H9 (cell line): ENCODE results near the gene CABLES2. TPM values are rescaled to one million over a fixed set of nuclear protein-coding genes. Genes with fewer than 3 reads are reported as not detected.

Experiments
- DNase-seq: peaks from one replicate; pipeline ENCODE4 v3.0.0-alpha.2; 2017
- H2AFZ ChIP-seq: one replicate; pipeline ENCODE4 v1.6.1; 2013; ENCODE audit warnings: mild to moderate bottlenecking, low read length, control low read depth, moderate library complexity
- H2AK5ac ChIP-seq: 2 replicates; pipeline ENCODE4 v1.6.1; 2013; ENCODE audit warnings: low read length, control low read depth, mixed read lengths; ENCODE audit not compliant: insufficient read length
- H2BK120ac ChIP-seq: one replicate; pipeline ENCODE4 v1.6.1; 2013; ENCODE audit warnings: low read depth, mild to moderate bottlenecking, low read length, control low read depth, inconsistent platforms; ENCODE audit not compliant: poor library complexity, severe bottlenecking
- H2BK12ac ChIP-seq: 2 replicates; pipeline ENCODE4 v1.6.1; 2013; ENCODE audit warnings: low read length, control low read depth, mixed read lengths, low read depth; ENCODE audit not compliant: insufficient read length
- H2BK15ac ChIP-seq: 2 replicates; pipeline ENCODE4 v1.6.1; 2013; ENCODE audit warnings: low read depth, low read length, control low read depth
- H2BK20ac ChIP-seq: one replicate; pipeline ENCODE4 v1.6.1; 2013; ENCODE audit warnings: low read depth, mild to moderate bottlenecking, low read length, control low read depth, inconsistent platforms; ENCODE audit not compliant: poor library complexity, severe bottlenecking
- H2BK5ac ChIP-seq: 2 replicates; pipeline ENCODE4 v1.6.1; 2013; ENCODE audit warnings: low read length, control low read depth, mixed read lengths; ENCODE audit not compliant: insufficient read length
- H3K14ac ChIP-seq: 2 replicates; pipeline ENCODE4 v1.6.1; 2013; ENCODE audit warnings: low read length, control low read depth; ENCODE audit not compliant: insufficient read depth
- H3K18ac ChIP-seq: 2 replicates; pipeline ENCODE4 v1.6.1; 2013; ENCODE audit warnings: low read depth, mild to moderate bottlenecking, mixed read lengths, low read length, control low read depth; ENCODE audit not compliant: insufficient read length
- H3K23ac ChIP-seq: 2 replicates; pipeline ENCODE4 v1.6.1; 2013; ENCODE audit warnings: low read length, control low read depth, mixed read lengths, low read depth; ENCODE audit not compliant: insufficient read length
- H3K23me2 ChIP-seq: 2 replicates; pipeline ENCODE4 v1.6.1; 2013; ENCODE audit warnings: low read depth, mild to moderate bottlenecking, mixed read lengths, low read length, control low read depth; ENCODE audit not compliant: insufficient read length, poor library complexity, severe bottlenecking
- H3K27ac ChIP-seq: 2 replicates; pipeline ENCODE4 v1.5.1; 2013; ENCODE audit warnings: low read length, control low read depth, mixed read lengths, low read depth; ENCODE audit not compliant: insufficient read length
- H3K27me3 ChIP-seq: 2 replicates; pipeline ENCODE4 v1.6.1; 2013; ENCODE audit warnings: low read length, control low read depth, inconsistent platforms; ENCODE audit not compliant: insufficient read depth
- H3K4ac ChIP-seq: 2 replicates; pipeline ENCODE4 v1.6.1; 2013; ENCODE audit warnings: low read depth, mild to moderate bottlenecking, control low read depth, inconsistent platforms, low read length, moderate library complexity
- H3K4me1 ChIP-seq: 2 replicates; pipeline ENCODE4 v1.6.1; 2013; ENCODE audit warnings: low read length, control low read depth, inconsistent platforms; ENCODE audit not compliant: insufficient read depth
- H3K4me2 ChIP-seq: 2 replicates; pipeline ENCODE4 v1.6.1; 2013; ENCODE audit warnings: low read length, control low read depth, mixed read lengths; ENCODE audit not compliant: insufficient read length, insufficient read depth
- H3K56ac ChIP-seq: 2 replicates; pipeline ENCODE4 v1.6.1; 2013; ENCODE audit warnings: low read depth, mild to moderate bottlenecking, mixed read lengths, low read length, control low read depth; ENCODE audit not compliant: insufficient read length
- H3K79me1 ChIP-seq: 2 replicates; pipeline ENCODE4 v1.6.1; 2013; ENCODE audit warnings: low read depth, mild to moderate bottlenecking, moderate library complexity, low read length, control low read depth, inconsistent platforms; ENCODE audit not compliant: insufficient read depth, poor library complexity, severe bottlenecking
- H3K79me2 ChIP-seq: 2 replicates; pipeline ENCODE4 v1.6.1; 2013; ENCODE audit warnings: low read length, control low read depth, inconsistent platforms; ENCODE audit not compliant: insufficient read depth
- H3K9ac ChIP-seq: 2 replicates; pipeline ENCODE4 v1.6.1; 2013; ENCODE audit warnings: low read length, control low read depth, mixed read lengths; ENCODE audit not compliant: insufficient read length; ENCODE audit errors: extremely low read depth
- H3K9me3 ChIP-seq: one replicate; pipeline ENCODE4 v1.6.1; 2013; ENCODE audit warnings: low read depth, low read length, inconsistent platforms; ENCODE audit not compliant: control insufficient read depth
- H3T11ph ChIP-seq: one replicate; pipeline ENCODE4 v1.6.1; 2013; ENCODE audit warnings: mild to moderate bottlenecking, low read length, control low read depth, inconsistent platforms
- H4K20me1 ChIP-seq: one replicate; pipeline ENCODE4 v1.6.1; 2013; ENCODE audit not compliant: control insufficient read depth, insufficient read length, insufficient read depth
- H4K5ac ChIP-seq: 2 replicates; pipeline ENCODE4 v1.6.1; 2013; ENCODE audit warnings: low read depth, mild to moderate bottlenecking, mixed read lengths, low read length, control low read depth; ENCODE audit not compliant: insufficient read length
- H4K8ac ChIP-seq: replicated peaks from 2 replicates; pipeline ENCODE4 v1.6.1; 2013; ENCODE audit warnings: low read length, control low read depth, mixed read lengths, low read depth; ENCODE audit not compliant: insufficient read length
- H4K91ac ChIP-seq: 2 replicates; pipeline ENCODE4 v1.6.1; 2013; ENCODE audit warnings: low read depth, mild to moderate bottlenecking, moderate library complexity, mixed read lengths, low read length, control low read depth; ENCODE audit not compliant: insufficient read length
- H3K27ac Mint-ChIP-seq, 3 experiments: 2 replicates in 2 of 3; 3 replicates in 1 of 3; pipeline ENCODE4 v1.8.0; 2020 to 2021; ENCODE audit warnings: mixed read lengths in 3 of 3, mild to moderate bottlenecking in 1 of 3, moderate library complexity in 1 of 3
- H3K27me3 Mint-ChIP-seq: 2 replicates; pipeline ENCODE4 v1.8.0; 2021; ENCODE audit warnings: low read depth, mild to moderate bottlenecking, moderate library complexity, mixed read lengths
- H3K36me3 Mint-ChIP-seq, 3 experiments: 2 replicates in 2 of 3; 3 replicates in 1 of 3; pipeline ENCODE4 v1.8.0; 2020 to 2021; ENCODE audit warnings: low read depth in 3 of 3, mixed read lengths in 3 of 3; ENCODE audit not compliant: insufficient read depth in 1 of 3
- H3K4me1 Mint-ChIP-seq, 2 experiments: 2 replicates each; pipeline ENCODE4 v1.8.0; 2020; ENCODE audit warnings: mixed read lengths in 2 of 2
- H3K4me3 Mint-ChIP-seq, 2 experiments: 2 replicates in 1 of 2; 3 replicates in 1 of 2; pipeline ENCODE4 v1.8.0; 2020 to 2021; ENCODE audit warnings: mild to moderate bottlenecking in 2 of 2, mixed read lengths in 2 of 2, moderate library complexity in 1 of 2
- H3K9me3 Mint-ChIP-seq, 2 experiments: 2 replicates in 1 of 2; 3 replicates in 1 of 2; pipeline ENCODE4 v1.8.0; 2020; ENCODE audit warnings: mild to moderate bottlenecking in 2 of 2, mixed read lengths in 2 of 2, moderate library complexity in 1 of 2
- WGBS: extraction: QIAGEN DNeasy Blood & Tissue Kit; methylation state at CpG from one replicate; pipeline ENCODE4 v1.1.7; 2013; ENCODE audit warnings: missing lambda C conversion rate, low lambda C conversion rate, mixed read lengths; ENCODE audit not compliant: insufficient read length; ENCODE audit errors: extremely low coverage; 5-methylcytosine and 5-hydroxymethylcytosine counted together
- total RNA-seq: library from RNA; stranded (reverse); gene quantifications from 2 replicates; pipeline ENCODE4 v1.2.1, GENCODE V29; 2021
- TF ChIP-seq, protein P1 (sequence below): fragments of 200-600 bp; sonication (generic); conservative IDR thresholded peaks from 3 replicates; pipeline ENCODE4 v1.8.0; 2021; ENCODE audit warnings: antibody characterized with exemption, mild to moderate bottlenecking

Gene CABLES2
- total RNA-seq, 1 experiment from 2014 or later, result 10.8 TPM

- H2BK5ac ChIP-seq, result peak overlapping the region; percentile 76
- no peak overlapping the region for H3K4me2 ChIP-seq
- Mint-ChIP-seq H3K27me3 (no peaks in the 10 kb centered on the region), H3K36me3 (peaks cover 0 to 4% (median 2%) of the 10 kb centered on the region in 3 experiments; a peak in 4 of 7 replicates), H3K4me3 (peak overlapping the region in 1 of 2 experiments; percentile 20; a peak in 1 of 5 replicates), H3K27ac (peak overlapping the region; percentile 96 to 99 (median 96); a peak in 6 of 7 replicates), H3K4me1 (peaks cover 30 to 62% of the 10 kb centered on the region in 2 experiments), H3K9me3 (no peaks in the 10 kb centered on the region)
- no peak overlapping the region for H2BK20ac ChIP-seq
- peak overlapping the region; percentile 38 for H2AK5ac ChIP-seq
- H4K91ac ChIP-seq, result peak overlapping the region; percentile 99
- H3K18ac ChIP-seq, result peak overlapping the region; percentile 73
- no peak overlapping the region for H3K56ac ChIP-seq
- no CpG with 5 or more reads among the region's 25 CpGs for WGBS
- H3K23ac ChIP-seq, result no peak overlapping the region
- peak overlapping the region; percentile 25 for H3K27ac ChIP-seq
- H3K4ac ChIP-seq, result peak overlapping the region; percentile 75
- H3K79me1 ChIP-seq, result peaks cover 9% of the 10 kb centered on the region
- H3K79me2 ChIP-seq, result peaks cover 9% of the 10 kb centered on the region; the same call in 1 of the 2 replicates
- H2BK15ac ChIP-seq, result peak overlapping the region; percentile 39; the same call in 1 of the 2 replicates
- H3K27me3 ChIP-seq, result no peaks in the 10 kb centered on the region
- peaks cover 9% of the 10 kb centered on the region for H3K23me2 ChIP-seq
- H4K5ac ChIP-seq, result peak overlapping the region; percentile 38
- H4K20me1 ChIP-seq, result no peaks in the 10 kb centered on the region
- no peak overlapping the region for H2AFZ ChIP-seq
- no peak overlapping the region for H3T11ph ChIP-seq
- peak; percentile 73 for DNase-seq
- H3K9ac ChIP-seq, result no peak overlapping the region
- H4K8ac ChIP-seq, result no peak overlapping the region
- TF ChIP-seq, protein P1, sequence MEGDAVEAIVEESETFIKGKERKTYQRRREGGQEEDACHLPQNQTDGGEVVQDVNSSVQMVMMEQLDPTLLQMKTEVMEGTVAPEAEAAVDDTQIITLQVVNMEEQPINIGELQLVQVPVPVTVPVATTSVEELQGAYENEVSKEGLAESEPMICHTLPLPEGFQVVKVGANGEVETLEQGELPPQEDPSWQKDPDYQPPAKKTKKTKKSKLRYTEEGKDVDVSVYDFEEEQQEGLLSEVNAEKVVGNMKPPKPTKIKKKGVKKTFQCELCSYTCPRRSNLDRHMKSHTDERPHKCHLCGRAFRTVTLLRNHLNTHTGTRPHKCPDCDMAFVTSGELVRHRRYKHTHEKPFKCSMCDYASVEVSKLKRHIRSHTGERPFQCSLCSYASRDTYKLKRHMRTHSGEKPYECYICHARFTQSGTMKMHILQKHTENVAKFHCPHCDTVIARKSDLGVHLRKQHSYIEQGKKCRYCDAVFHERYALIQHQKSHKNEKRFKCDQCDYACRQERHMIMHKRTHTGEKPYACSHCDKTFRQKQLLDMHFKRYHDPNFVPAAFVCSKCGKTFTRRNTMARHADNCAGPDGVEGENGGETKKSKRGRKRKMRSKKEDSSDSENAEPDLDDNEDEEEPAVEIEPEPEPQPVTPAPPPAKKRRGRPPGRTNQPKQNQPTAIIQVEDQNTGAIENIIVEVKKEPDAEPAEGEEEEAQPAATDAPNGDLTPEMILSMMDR, result no peak
- peak overlapping the region; percentile 39 for H2BK120ac ChIP-seq
- H2BK12ac ChIP-seq, result peak overlapping the region; percentile 90
- H3K14ac ChIP-seq, result peak overlapping the region; percentile 21
- no peaks in the 10 kb centered on the region for H3K9me3 ChIP-seq
- peaks cover 5% of the 10 kb centered on the region; the same call in 1 of the 2 replicates for H3K4me1 ChIP-seq
Measured at GRCh38 chr20:62360854-62361798, 46.0 kb downstream of the CABLES2 start.
